IMR-90 (cell line): Measurements from ENCODE around the gene SMLR1. TPM values are rescaled to one million over a fixed set of nuclear protein-coding genes. Genes with fewer than 3 reads are reported as not detected.

Experiments
- ATAC-seq: fragments of 200-7000 bp; cut with Tn5 transposase; 2 replicates; pipeline ENCODE4 v1.9.1; 2020; ENCODE audit warnings: low read depth, mild to moderate bottlenecking, moderate library complexity
- BruUV-seq: library from RNA; stranded (reverse); fragments of 400-500 nt; replicated peaks from 2 replicates; lab custom pipeline; 2021; lab: Mats Ljungman, UMichigan
- CTCF ChIA-PET: fragments of 300-600 bp; formaldehyde crosslinking; extraction: SDS; loops from one replicate; lab custom pipeline; 2021; ENCODE audit warnings: antibody characterized with exemption; lab: Yijun Ruan, JAX
- POLR2A ChIA-PET: fragments of 300-600 bp; sonication (Branson Sonifier 250); formaldehyde crosslinking; loops from one replicate; lab custom pipeline; 2022; ENCODE audit warnings: antibody characterized with exemption; ENCODE audit not compliant: unreplicated experiment; lab: Charles Lee
- DNase-seq: peaks from one replicate; pipeline ENCODE4 v3.0.0; 2013
- H2AFZ ChIP-seq: replicated peaks from 2 replicates; pipeline ENCODE3; 2013; ENCODE audit warnings: low read length, mild to moderate bottlenecking; ENCODE audit not compliant: poor library complexity
- H2AK5ac ChIP-seq: 2 replicates; pipeline ENCODE4 v1.6.1; 2013; ENCODE audit warnings: low read depth, low read length, inconsistent platforms
- H2AK9ac ChIP-seq: replicated peaks from 2 replicates; pipeline ENCODE3; 2013; ENCODE audit warnings: mild to moderate bottlenecking, low read depth, low read length, moderate library complexity; ENCODE audit not compliant: poor library complexity
- H2BK120ac ChIP-seq: 2 replicates; pipeline ENCODE4 v1.6.1; 2013; ENCODE audit warnings: low read depth, low read length, inconsistent platforms
- H2BK15ac ChIP-seq: 3 replicates; pipeline ENCODE4 v1.6.1; 2013; ENCODE audit warnings: low read depth, low read length, inconsistent platforms
- H2BK20ac ChIP-seq: 2 replicates; pipeline ENCODE4 v1.6.1; 2013; ENCODE audit warnings: low read depth, mild to moderate bottlenecking, inconsistent platforms, low read length, moderate library complexity
- H2BK5ac ChIP-seq: 2 replicates; pipeline ENCODE4 v1.6.1; 2013; ENCODE audit warnings: mild to moderate bottlenecking, low read depth, low read length, inconsistent platforms; ENCODE audit not compliant: poor library complexity, severe bottlenecking
- H3K14ac ChIP-seq: replicated peaks from 2 replicates; pipeline ENCODE4 v1.6.1; 2013; ENCODE audit warnings: low read depth, low read length, inconsistent platforms
- H3K18ac ChIP-seq: 2 replicates; pipeline ENCODE4 v1.6.1; 2013; ENCODE audit warnings: low read depth, low read length, control low read depth
- H3K23ac ChIP-seq: 2 replicates; pipeline ENCODE4 v1.6.1; 2013; ENCODE audit warnings: low read depth, low read length, inconsistent platforms
- H3K27ac ChIP-seq: 2 replicates; pipeline ENCODE4 v1.5.1; 2013; ENCODE audit warnings: mild to moderate bottlenecking, control low read depth, low read length; ENCODE audit not compliant: insufficient read depth
- H3K27me3 ChIP-seq: 2 replicates; pipeline ENCODE4 v1.6.1; 2013; ENCODE audit warnings: low read length; ENCODE audit not compliant: control insufficient read depth, insufficient read depth
- H3K36me3 ChIP-seq: 2 replicates; pipeline ENCODE4 v1.6.1; 2013; ENCODE audit warnings: low read length, mixed read lengths; ENCODE audit not compliant: control insufficient read depth, insufficient read depth
- H3K4ac ChIP-seq: 2 replicates; pipeline ENCODE4 v1.6.1; 2013; ENCODE audit warnings: low read depth, low read length, inconsistent platforms
- H3K4me1 ChIP-seq: 2 replicates; pipeline ENCODE4 v1.6.1; 2013; ENCODE audit warnings: low read length, mixed read lengths; ENCODE audit not compliant: control insufficient read depth, insufficient read depth
- H3K4me2 ChIP-seq: 2 replicates; pipeline ENCODE4 v1.6.1; 2013; ENCODE audit warnings: low read depth, mild to moderate bottlenecking, control low read depth, low read length, moderate library complexity
- H3K4me3 ChIP-seq: 2 replicates; pipeline ENCODE4 v1.5.1; 2013; ENCODE audit warnings: low read depth, mild to moderate bottlenecking, control low read depth, low read length, moderate library complexity; ENCODE audit not compliant: insufficient read depth
- H3K56ac ChIP-seq: 2 replicates; pipeline ENCODE4 v1.6.1; 2013; ENCODE audit warnings: low read length, inconsistent platforms; ENCODE audit not compliant: insufficient read depth; ENCODE audit errors: extremely low read depth
- H3K79me1 ChIP-seq, 2 experiments: 2 replicates each; pipeline ENCODE4 v1.6.1; 2013; ENCODE audit warnings: low read length in 2 of 2, inconsistent platforms in 1 of 2, low read depth in 1 of 2
- H3K9ac ChIP-seq: 2 replicates; pipeline ENCODE4 v1.6.1; 2013; ENCODE audit warnings: low read depth, low read length, control low read depth
- H3K9me1 ChIP-seq: 2 replicates; pipeline ENCODE4 v1.6.1; 2013; ENCODE audit warnings: low read length, inconsistent platforms; ENCODE audit not compliant: insufficient read depth
- H3K9me3 ChIP-seq: 2 replicates; pipeline ENCODE4 v1.6.1; 2013; ENCODE audit warnings: low read length; ENCODE audit not compliant: control insufficient read depth, insufficient read depth
- H4K20me1 ChIP-seq: 2 replicates; pipeline ENCODE4 v1.6.1; 2013; ENCODE audit warnings: low read length, inconsistent platforms; ENCODE audit not compliant: insufficient read depth
- H4K5ac ChIP-seq: 2 replicates; pipeline ENCODE4 v1.6.1; 2013; ENCODE audit warnings: mild to moderate bottlenecking, low read depth, low read length, control low read depth
- H4K8ac ChIP-seq, 2 experiments: 2 replicates each; pipeline ENCODE4 v1.6.1; 2013; ENCODE audit warnings: low read depth in 2 of 2, low read length in 2 of 2, control low read depth in 1 of 2, inconsistent platforms in 1 of 2
- H4K91ac ChIP-seq: 2 replicates; pipeline ENCODE4 v1.6.1; 2013; ENCODE audit warnings: low read depth, low read length, inconsistent platforms; ENCODE audit not compliant: insufficient read depth
- BHLHE40 ChIP-seq: fragments of 150-350 bp; IDR thresholded peaks from 2 replicates; pipeline ENCODE4 v1.6.1; 2016; ENCODE audit warnings: mild to moderate bottlenecking, low read depth, low read length
- CEBPB ChIP-seq: IDR thresholded peaks from 2 replicates; pipeline ENCODE4 v1.6.1; 2012; ENCODE audit warnings: low read depth, low read length, improper control_type of control experiment
- CHD1 ChIP-seq: IDR thresholded peaks from 2 replicates; pipeline ENCODE4 v1.6.1; 2012; ENCODE audit warnings: low read depth, low read length, improper control_type of control experiment
- CTCF ChIP-seq: conservative IDR thresholded peaks from 2 replicates; pipeline ENCODE4 v1.5.1; 2012; ENCODE audit warnings: mild to moderate bottlenecking, low read depth, low read length, improper control_type of control experiment
- ELK1 ChIP-seq: fragments of 150-350 bp; IDR thresholded peaks from 2 replicates; pipeline ENCODE4 v1.6.1; 2016; ENCODE audit warnings: low read depth, mild to moderate bottlenecking, low read length, moderate library complexity, borderline replicate concordance
- FOS ChIP-seq: fragments of 150-350 bp; IDR thresholded peaks from 2 replicates; pipeline ENCODE4 v1.6.1; 2016; ENCODE audit warnings: low read depth, low read length
- MAFK ChIP-seq: IDR thresholded peaks from 2 replicates; pipeline ENCODE4 v1.6.1; 2012; ENCODE audit warnings: low read depth, low read length, improper control_type of control experiment
- MAZ ChIP-seq: IDR thresholded peaks from 2 replicates; pipeline ENCODE4 v1.6.1; 2012; ENCODE audit warnings: low read depth, mild to moderate bottlenecking, low read length, improper control_type of control experiment, moderate library complexity, borderline replicate concordance
- MXI1 ChIP-seq: IDR thresholded peaks from 2 replicates; pipeline ENCODE4 v1.6.1; 2012; ENCODE audit warnings: low read depth, mild to moderate bottlenecking, low read length, moderate library complexity, borderline replicate concordance
- NFE2L2 ChIP-seq: fragments of 150-350 bp; IDR thresholded peaks from 2 replicates; pipeline ENCODE4 v1.6.1; 2016; ENCODE audit warnings: low read depth, mild to moderate bottlenecking, low read length
- POLR2A ChIP-seq: IDR thresholded peaks from 2 replicates; pipeline ENCODE4 v1.6.1; 2012; ENCODE audit warnings: mild to moderate bottlenecking, low read depth, low read length
- RAD21 ChIP-seq: IDR thresholded peaks from 2 replicates; pipeline ENCODE4 v1.6.1; 2012; ENCODE audit warnings: low read length, improper control_type of control experiment
- RFX5 ChIP-seq: IDR thresholded peaks from 2 replicates; pipeline ENCODE4 v1.8.0; 2012; ENCODE audit warnings: low read depth, mild to moderate bottlenecking, low read length, moderate library complexity
- SMC3 ChIP-seq: fragments of 150-350 bp; IDR thresholded peaks from 2 replicates; pipeline ENCODE4 v1.6.1; 2016; ENCODE audit warnings: low read depth, mild to moderate bottlenecking, antibody characterized with exemption, low read length, moderate library complexity
- USF2 ChIP-seq: fragments of 150-350 bp; IDR thresholded peaks from 2 replicates; pipeline ENCODE4 v1.6.1; 2017; ENCODE audit warnings: mild to moderate bottlenecking, antibody characterized with exemption, low read length, low read depth
- WGBS, 2 experiments: methylation state at CpG; one replicate each; pipeline versions ENCODE4 v1.1.5 to v1.1.7; 2013; ENCODE audit warnings: missing lambda C conversion rate in 2 of 2; ENCODE audit not compliant: insufficient read length in 1 of 2; ENCODE audit errors: extremely low coverage in 2 of 2; 5-methylcytosine and 5-hydroxymethylcytosine counted together
- dilution Hi-C: fragments of 300-500 bp; cut with HindIII; formaldehyde crosslinking; loops from one replicate; pipeline ENCODE4 v1.14.3; 2018; ENCODE audit warnings: low sequenced_read_pairs; ENCODE audit not compliant: unreplicated experiment
- in situ Hi-C: fragments of 300-500 bp; cut with MboI; formaldehyde crosslinking; loops from 3 replicates; pipeline ENCODE4 v1.14.3; 2019; ENCODE audit warnings: low sequenced_read_pairs, inconsistent platforms, mixed read lengths
- intact Hi-C: fragments of 100-400 bp; cut with micrococcal nuclease; formaldehyde crosslinking; loops from 2 replicates; pipeline ENCODE4 v1.10.0; 2022
- polyA plus RNA-seq, 3 experiments: library from polyadenylated mRNA; depleted of rRNA; stranded (reverse); fragments of >200 nt; gene quantifications; 2 replicates each; pipeline ENCODE4 v1.2.3, GENCODE V29; 2012; ENCODE audit warnings: low replicate concordance in 1 of 3
- total RNA-seq: library from RNA; depleted of rRNA; stranded (reverse); fragments of >200 nt; gene quantifications from 2 replicates; pipeline ENCODE4 v1.2.3, GENCODE V29; 2012

SMLR1 gene
- total and polyA plus RNA-seq, 2 of the 4 experiments (the other 2 are of a cell fraction): not detected

- Histone ChIP-seq H3K9ac (no peak overlapping the region), H3K27ac (no peak overlapping the region), H2BK15ac (no peak overlapping the region), H3K27me3 (no peaks in the 10 kb centered on the region), H3K9me1 (peaks cover 20% of the 10 kb centered on the region), H3K9me3 (no peaks in the 10 kb centered on the region), H2BK5ac (no peak overlapping the region), H3K4ac (no peak overlapping the region), H2BK120ac (no peak overlapping the region), H3K14ac (no peak overlapping the region), H3K23ac (peak overlapping the region; percentile 51; the same call in 1 of the 2 replicates), H2AFZ (no peak overlapping the region), H2BK20ac (no peak overlapping the region), H3K56ac (no peak overlapping the region), H4K20me1 (peaks cover 12% of the 10 kb centered on the region; the same call in 1 of the 2 replicates), H2AK9ac (no peak overlapping the region), H2AK5ac (no peak overlapping the region), H3K18ac (no peak overlapping the region), H3K36me3 (peaks cover 9% of the 10 kb centered on the region), H3K79me1 (peaks cover 3 to 24% of the 10 kb centered on the region in 2 experiments; a peak in 2 of 4 replicates), H4K91ac (no peak overlapping the region), H3K4me1 (peaks cover 15% of the 10 kb centered on the region), H3K4me2 (no peak overlapping the region), H4K8ac (no peak overlapping the region), H4K5ac (no peak overlapping the region), H3K4me3 (no peak overlapping the region)
- in situ Hi-C loops (no loop called here), intact Hi-C loops (no loop called here), dilution Hi-C loops (no loop called here)
- no TSS peak for BruUV-seq
- ChIA-PET CTCF (interaction anchor here (0.7 kb wide), 1 partner anchor 21 kb away, joined by 3 read pairs; no protein-coding TSS in a partner anchor), POLR2A (no interaction called here)
- DNase-seq (no peak), ATAC-seq (no peak)
- WGBS, 2 experiments: no CpG with 5 or more reads among the region's 1 CpG
- TF ChIP-seq FOS (no peak), CHD1 (no peak), POLR2A (no peak), NFE2L2 (no peak), MXI1 (no peak), MAZ (no peak), CTCF (no peak), RFX5 (no peak), SMC3 (no peak), RAD21 (no peak), BHLHE40 (no peak), CEBPB (no peak), ELK1 (no peak), MAFK (no peak), USF2 (no peak)
These were observed 23.8 kb downstream of the SMLR1 start for GRCh38 chr6:130851026-130851425.
